ENCODE data around the gene KIF15.
"Not testable (repeated sequence)": the region's sequence is repeated elsewhere in the genome, so short reads cannot be mapped to it uniquely, and the experiment has no call there.

KIF15 gene

GRCh38 chr3:44848634-44849033, 87.0 kb downstream of the KIF15 start:
- no peak overlapping the region for H3K27ac ChIP-seq
- TF ChIP-seq, protein P1, sequence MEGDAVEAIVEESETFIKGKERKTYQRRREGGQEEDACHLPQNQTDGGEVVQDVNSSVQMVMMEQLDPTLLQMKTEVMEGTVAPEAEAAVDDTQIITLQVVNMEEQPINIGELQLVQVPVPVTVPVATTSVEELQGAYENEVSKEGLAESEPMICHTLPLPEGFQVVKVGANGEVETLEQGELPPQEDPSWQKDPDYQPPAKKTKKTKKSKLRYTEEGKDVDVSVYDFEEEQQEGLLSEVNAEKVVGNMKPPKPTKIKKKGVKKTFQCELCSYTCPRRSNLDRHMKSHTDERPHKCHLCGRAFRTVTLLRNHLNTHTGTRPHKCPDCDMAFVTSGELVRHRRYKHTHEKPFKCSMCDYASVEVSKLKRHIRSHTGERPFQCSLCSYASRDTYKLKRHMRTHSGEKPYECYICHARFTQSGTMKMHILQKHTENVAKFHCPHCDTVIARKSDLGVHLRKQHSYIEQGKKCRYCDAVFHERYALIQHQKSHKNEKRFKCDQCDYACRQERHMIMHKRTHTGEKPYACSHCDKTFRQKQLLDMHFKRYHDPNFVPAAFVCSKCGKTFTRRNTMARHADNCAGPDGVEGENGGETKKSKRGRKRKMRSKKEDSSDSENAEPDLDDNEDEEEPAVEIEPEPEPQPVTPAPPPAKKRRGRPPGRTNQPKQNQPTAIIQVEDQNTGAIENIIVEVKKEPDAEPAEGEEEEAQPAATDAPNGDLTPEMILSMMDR (conservative IDR thresholded peaks at IDR 0.05) = no peak

DNA sequence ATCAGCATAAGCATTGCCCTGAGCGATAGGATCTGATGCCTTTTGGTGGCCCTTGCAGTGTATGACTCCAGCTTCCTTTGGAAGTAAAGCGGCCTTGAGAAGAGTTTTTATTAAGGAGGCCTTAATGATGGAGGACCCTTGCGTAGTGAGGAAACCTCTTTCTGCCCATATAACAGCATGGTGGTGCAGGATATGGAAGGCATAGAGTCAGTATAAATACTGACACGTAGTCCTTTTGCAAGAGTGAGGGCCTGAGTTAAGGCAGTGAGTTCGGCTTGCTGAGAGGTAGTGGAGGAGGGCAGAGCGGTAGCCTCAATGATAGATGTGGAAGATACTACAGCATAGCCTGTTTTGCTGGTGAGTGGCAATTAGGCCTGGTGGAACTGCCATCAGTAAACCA, 95.1 kb downstream of the KIF15 start:
- not testable (repeated sequence) for H3K27ac ChIP-seq

- TF ChIP-seq, protein P1 (conservative IDR thresholded peaks at IDR 0.05) = no peak
- H3K27ac ChIP-seq = no peak overlapping the region
Measured at GRCh38 chr3:44860117-44860516, 98.5 kb downstream of the KIF15 start.

GRCh38 chr3:44861412-44862225, 100.0 kb downstream of the KIF15 start, which contains the start of gene TMEM42:
TSS of gene TMEM42 (plus strand) at chr3:44861912. CDS start at chr3:44861925, 13 bp downstream.
- TF ChIP-seq, protein P1 (conservative IDR thresholded peaks at IDR 0.05) = no peak
- H3K27ac ChIP-seq = peak within 1 kb of the TSS; percentile 89

DNA sequence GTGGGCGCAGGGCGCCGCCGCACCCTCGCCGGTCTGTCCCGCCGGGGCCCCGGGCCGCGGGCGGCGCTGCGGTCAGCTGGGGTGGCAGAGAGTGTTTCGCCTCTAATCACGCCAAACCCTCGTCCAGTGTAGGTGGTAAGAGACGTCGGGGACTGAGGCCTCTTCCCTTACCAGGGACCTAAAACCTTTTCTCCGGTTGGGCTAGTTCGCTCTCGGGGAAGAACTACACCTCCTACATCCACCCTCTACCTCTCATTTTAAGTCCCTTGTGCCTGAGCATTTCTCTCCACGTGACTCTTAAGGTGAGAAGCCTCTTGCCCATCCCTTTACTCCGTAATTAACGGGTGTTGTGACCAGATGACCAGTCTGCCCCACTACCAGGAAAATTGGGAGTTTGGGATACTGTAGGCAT, 100.6 kb downstream of the KIF15 start:
- TF ChIP-seq, protein P1 (conservative IDR thresholded peaks at IDR 0.05) = no peak
- H3K27ac ChIP-seq = peak overlapping the region; percentile 89

GRCh38 chr3:44865272-44866035, 103.9 kb downstream of the KIF15 start:
- TF ChIP-seq, protein P1 (conservative IDR thresholded peaks at IDR 0.05) = no peak
- peak overlapping the region; percentile 9; the same call in 1 of the 2 replicates for H3K27ac ChIP-seq

DNA sequence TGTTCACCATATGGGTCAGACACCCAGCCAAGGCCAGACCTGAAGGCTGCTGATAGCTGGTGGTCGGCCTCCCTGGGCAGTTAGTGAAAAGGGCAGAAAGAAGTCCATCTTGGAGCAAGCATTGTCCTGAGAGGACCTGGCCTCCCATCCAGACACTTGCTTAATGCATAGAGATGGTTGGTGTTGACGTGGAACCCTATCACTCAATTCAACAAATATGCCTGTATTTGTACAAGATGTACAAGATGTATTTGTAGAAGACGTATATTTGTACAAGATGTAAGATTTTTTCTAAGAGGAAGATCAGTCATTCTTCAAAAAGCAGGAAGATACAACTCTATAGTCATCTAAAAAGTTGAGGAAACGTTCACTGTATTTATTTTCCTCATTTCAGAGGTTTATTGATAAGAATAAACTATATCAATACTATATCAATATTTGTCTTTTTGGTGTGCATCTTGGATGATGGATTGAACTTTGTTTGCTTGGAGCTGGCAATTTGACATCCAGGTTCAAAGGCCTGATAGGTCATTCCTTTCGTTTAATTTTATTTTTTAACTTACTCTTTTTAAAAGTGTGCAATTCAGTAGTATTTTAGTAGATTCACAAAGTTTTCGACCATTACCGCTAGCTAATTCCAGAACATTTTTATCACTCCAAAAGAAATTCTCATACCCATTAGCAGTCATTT, 106.0 kb downstream of the KIF15 start:
- peak overlapping the region; percentile 8 for H3K27ac ChIP-seq
- TF ChIP-seq, protein P1 (conservative IDR thresholded peaks at IDR 0.05) = no peak
